LNCaP clone FGC (cell line): ENCODE data around the gene LRRC15.
A peak's percentile ranks its signal among the peaks of the same experiment; 100 is the strongest.

ENCODE experiments used
- DNase-seq: peaks from one replicate; pipeline ENCODE4 v3.0.0-alpha.2; 2011; ENCODE audit warnings: low read depth
- H3K4me3 ChIP-seq: 2 replicates; pipeline ENCODE4 v1.5.1; 2011; ENCODE audit warnings: mild to moderate bottlenecking, low read depth, low read length, control low read depth
- TF ChIP-seq, protein P1 (sequence below): IDR thresholded peaks from 2 replicates; pipeline ENCODE4 v1.5.1; 2012; ENCODE audit warnings: mild to moderate bottlenecking; ENCODE audit not compliant: control insufficient read depth, insufficient read depth; ENCODE audit errors: extremely low read depth

The LRRC15 gene

DNA sequence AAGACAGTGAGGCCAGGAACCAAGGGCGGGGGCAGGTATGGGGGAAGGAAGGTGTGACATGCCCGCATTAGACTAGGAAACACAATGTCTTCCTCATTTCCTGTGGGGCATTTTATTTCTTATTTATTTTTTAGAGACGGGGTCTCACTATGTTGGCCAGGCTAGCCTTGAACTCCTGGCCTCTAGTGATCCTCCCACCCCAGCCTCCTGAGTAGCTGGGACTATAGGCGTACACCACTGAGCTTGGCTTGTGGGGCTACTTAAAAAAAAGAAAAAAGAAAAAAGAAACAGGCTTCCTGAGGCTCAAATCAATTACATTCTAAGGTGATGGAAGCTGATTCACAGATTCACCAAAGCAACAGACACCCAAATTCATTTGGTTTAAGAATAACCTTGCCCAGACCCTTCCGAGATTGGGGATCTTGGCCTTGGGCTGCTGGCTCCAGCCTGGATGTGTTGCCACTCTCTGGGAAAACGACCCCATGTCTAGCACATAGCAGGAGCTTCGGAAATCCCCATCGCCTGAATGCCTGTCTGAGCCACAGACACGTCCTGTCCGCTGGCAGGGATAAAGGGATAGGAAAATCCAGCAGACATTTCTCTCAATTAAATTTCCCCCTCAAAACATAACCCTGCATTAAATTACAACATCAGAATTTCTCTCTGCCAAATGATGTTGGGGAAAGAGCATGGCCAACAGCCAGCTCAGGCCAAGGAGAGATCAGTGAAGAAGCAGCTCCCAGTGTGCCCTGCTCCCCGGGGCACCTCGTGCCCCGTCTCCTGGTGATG lies 31.4 kb downstream of the LRRC15 start:
- H3K4me3 ChIP-seq = no peak overlapping the region
- no peak for DNase-seq
- TF ChIP-seq, protein P1, sequence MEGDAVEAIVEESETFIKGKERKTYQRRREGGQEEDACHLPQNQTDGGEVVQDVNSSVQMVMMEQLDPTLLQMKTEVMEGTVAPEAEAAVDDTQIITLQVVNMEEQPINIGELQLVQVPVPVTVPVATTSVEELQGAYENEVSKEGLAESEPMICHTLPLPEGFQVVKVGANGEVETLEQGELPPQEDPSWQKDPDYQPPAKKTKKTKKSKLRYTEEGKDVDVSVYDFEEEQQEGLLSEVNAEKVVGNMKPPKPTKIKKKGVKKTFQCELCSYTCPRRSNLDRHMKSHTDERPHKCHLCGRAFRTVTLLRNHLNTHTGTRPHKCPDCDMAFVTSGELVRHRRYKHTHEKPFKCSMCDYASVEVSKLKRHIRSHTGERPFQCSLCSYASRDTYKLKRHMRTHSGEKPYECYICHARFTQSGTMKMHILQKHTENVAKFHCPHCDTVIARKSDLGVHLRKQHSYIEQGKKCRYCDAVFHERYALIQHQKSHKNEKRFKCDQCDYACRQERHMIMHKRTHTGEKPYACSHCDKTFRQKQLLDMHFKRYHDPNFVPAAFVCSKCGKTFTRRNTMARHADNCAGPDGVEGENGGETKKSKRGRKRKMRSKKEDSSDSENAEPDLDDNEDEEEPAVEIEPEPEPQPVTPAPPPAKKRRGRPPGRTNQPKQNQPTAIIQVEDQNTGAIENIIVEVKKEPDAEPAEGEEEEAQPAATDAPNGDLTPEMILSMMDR = no peak

GRCh38 chr3:194336601-194337355 lies 32.8 kb downstream of the LRRC15 start:
- TF ChIP-seq, protein P1 = no peak
- no peak for DNase-seq
- no peak overlapping the region for H3K4me3 ChIP-seq

GRCh38 chr3:194333981-194334320 lies 35.6 kb downstream of the LRRC15 start:
- TF ChIP-seq, protein P1 = no peak
- H3K4me3 ChIP-seq = peak overlapping the region; percentile 49
- no peak for DNase-seq

GRCh38 chr3:194333212-194333980 lies 36.1 kb downstream of the LRRC15 start:
- TF ChIP-seq, protein P1 = peak; percentile 96
- DNase-seq = peak; percentile 55
- peak overlapping the region; percentile 49 for H3K4me3 ChIP-seq

GRCh38 chr3:194332858-194333211 lies 36.7 kb downstream of the LRRC15 start:
- no peak for DNase-seq
- no peak overlapping the region for H3K4me3 ChIP-seq
- TF ChIP-seq, protein P1 = no peak

DNA sequence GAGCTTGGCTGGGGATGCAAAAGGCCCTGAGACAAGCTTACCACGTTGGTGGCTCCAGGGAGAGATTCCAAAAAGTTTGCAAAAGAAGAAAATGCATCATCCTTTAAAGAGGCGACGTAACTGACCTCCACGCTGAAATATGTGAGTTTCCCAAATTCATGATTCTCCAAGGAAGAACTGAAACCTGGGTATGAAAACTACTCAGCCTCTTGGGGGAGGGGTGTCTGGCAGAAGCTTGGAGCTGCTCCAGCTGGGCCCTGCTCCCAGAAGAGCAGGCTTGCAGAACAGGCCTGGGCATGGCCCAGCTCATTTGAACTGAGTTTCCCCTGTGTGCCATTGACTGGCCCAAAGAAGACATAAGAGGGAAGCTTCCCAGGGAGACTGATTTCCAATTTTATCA lies 39.0 kb downstream of the LRRC15 start:
- no peak overlapping the region for H3K4me3 ChIP-seq
- TF ChIP-seq, protein P1 = no peak
- peak; percentile 69 for DNase-seq
